ENCODE results near the gene GAN. TPM values are rescaled to one million over a fixed set of nuclear protein-coding genes. Genes with fewer than 3 reads are reported as not detected.

The GAN gene
- total RNA-seq, 1 donor from 2014 or later = 12.5 TPM

DNA sequence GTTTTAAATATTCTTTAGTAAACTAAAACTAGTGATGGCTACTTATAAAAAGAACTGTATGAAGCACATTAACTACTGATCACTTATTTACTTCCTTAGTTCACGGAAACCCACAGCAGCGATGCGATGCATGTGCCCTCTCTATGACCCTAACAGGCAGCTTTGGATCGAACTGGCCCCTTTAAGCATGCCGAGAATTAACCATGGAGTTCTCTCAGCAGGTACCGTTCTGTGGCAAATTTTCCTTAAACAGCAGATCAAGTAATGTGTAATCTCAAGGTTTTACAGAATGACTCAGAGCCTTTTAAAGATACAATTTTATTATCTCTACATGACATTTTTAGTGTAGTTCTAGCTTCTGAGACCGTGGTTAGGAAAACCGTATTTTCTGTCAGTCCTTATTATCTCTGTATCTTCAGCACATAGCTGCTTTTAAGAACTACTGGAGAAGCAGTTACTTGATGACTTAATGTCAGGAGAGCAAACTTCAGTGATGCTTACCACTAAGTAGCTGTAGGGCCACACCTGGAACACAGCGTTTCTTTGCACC, 43.0 kb downstream of the GAN start:
- no peak for DNase-seq (ENCODE audit: low read depth)

DNA sequence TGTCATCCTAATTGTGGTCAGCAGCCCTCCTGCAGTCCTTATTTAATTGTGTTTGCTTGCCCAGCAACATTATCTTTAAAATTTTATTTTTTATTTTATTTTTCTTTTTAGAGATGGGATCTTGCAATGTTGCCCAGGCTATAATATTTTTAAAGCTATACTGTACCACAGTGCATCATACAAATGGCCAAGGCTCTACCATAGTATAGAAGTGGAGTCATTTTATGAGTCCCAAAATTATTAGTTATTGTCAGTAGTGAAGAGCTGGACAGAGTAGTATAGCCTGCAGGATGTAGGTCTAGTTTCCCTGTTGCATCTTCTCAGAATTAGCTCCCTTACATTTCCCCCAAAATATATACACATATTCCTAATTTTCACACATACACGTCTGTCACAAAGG, 44.1 kb downstream of the GAN start:
- DNase-seq (ENCODE audit: low read depth) = no peak

DNA sequence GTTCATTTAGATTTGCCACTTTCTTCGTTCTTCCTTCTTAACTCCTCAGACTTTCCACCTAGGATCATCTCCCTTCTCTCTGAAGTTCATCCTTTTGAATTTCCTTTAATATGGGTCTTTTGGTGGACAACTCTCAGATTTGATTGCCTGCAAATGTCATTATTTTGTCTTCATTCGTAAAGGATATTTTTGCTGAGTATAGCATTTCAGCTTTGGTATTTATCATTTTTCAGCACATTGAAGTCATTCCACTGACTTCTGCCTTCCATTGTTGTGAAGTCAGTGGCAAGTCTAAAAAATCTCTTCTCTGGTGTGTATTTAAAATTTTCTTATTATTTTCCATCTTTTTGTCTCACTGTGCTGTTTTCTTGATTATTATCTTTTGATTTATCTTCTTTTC, 45.4 kb downstream of the GAN start:
- DNase-seq (ENCODE audit: low read depth) = no peak

DNA sequence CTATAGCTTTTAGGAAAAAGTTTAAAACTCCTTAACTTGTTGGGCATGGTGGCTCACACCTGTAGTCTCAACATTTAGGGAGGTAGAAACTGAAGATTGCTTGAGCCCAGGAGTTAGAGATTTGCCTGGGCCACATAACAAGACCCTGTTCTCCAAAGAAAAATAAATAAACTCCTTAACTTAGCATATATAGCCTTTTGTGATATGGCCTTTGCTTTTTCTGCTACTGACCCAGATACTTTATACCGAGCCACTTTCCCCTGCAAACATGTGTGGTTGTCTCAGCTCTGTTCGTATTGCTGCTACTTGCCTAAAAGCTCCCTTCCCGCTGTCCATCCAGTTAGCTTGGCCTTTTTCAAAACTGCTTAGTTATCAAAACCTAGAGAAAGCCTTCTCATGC, 51.0 kb downstream of the GAN start:
- DNase-seq (ENCODE audit: low read depth) = no peak

DNA sequence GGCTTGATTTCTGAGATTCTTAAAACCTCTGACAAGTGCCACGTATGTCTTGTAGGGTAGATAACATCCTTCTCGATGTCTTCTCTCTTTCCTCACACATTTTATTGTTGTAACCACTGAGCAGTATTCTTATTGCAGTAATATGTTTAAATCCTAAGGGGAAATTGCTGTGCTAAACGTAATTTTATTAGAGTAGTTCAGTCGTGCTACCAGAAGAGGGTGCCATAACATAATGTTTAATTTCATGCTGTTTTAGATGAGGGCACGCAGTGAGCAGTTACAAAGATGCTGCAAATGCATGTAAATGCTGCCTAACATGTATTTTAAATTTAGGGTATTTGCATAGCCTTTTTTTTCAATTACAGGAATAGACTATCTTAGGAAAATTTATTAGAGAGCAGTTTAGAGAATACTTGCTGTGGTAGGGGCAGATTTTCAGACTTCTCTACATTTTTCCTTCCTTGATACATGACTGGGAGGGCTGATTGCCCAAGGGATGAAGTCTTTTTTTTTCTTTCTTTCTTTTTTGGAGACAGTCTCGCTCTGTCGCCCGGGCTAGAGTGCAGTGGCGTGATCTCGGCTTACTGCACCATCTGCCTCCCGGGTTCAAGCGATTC, 51.7 kb downstream of the GAN start:
- DNase-seq (ENCODE audit: low read depth) = peak; percentile 50

DNA sequence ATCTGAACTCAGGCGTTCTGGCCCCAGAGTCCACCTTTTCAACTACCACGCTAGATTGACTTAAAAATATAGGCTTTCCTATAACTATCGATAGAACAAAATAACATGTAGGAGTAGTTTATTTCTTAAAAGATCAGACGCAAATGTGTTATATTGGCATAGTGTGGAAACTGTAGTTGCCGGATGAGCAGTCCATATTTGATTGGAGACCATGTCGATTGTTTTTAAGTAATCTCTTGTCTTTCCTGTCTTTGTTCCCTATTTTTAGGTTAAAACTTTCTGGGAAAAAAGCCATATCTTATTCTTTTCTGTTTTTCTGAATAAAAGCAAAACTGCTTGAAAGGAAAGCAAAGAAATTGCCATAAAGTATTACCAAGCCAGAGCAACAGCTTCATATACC, 53.1 kb downstream of the GAN start:
- DNase-seq (ENCODE audit: low read depth) = no peak

DNA sequence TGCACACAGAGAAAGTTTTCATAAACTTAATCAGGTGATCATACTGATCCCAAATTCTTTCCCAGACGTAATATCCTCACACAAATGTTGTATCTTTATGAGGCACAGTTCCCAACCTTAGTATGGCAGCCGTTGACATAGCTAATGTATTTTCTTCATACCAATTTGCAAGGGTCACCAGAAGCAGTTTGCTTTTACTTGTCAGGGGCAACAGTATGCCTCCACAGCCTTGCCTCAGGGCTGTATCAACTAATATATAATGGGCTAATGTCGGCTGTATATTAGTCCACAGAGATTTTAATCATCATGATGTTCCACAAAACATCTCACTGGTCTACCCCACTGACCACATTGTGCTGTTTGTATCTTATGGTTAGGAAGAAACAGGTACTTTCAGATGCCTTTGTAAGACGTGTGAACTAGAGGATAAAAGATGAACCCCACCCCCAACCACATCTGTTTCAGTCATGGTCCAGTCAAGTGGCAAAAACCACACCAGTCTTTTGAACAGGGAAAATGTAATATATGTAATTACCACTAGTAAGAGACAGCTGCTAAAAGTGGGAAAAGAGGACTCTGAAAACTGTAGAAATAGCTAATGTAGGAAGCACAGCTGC, 55.2 kb downstream of the GAN start:
- DNase-seq (ENCODE audit: low read depth) = no peak

DNA sequence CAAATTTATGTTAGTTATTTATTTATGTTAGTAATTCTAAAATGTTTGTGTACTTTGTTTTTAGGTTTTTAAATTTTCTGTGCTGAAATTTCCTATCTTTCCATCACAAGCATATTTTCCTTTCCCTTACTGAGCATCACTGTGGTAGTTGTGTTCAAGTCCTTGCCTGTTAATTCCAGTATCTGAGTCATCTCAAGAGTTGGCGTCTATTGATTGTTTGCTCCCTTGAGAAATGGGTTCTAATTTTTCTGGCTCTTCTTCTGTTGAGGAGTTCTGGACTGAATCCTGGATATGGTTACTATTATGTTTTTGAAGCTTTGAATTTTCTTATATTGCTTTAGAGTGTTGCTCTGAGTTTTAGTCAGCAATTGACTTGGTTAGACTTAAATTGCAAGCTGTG, 56.3 kb downstream of the GAN start:
- no peak for DNase-seq (ENCODE audit: low read depth)

DNA sequence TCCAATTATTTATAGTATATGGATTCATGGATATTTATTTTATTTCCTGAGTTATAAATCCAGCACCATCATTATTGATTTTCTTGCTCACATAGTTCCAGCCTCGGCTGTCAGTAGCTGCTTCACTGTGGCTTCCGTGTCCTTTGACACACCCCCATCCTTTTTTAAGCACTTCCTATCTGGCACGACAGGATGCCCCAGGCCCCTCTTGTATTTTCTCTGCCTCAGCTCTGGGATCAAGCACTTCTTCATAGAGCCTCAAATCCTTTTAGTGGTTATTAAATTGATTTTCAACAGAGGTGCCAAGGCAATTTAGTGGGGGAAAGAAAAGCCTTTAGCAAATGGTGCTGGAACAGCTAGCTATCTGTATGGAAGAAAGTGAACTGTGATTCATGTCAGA, 59.8 kb downstream of the GAN start:
- DNase-seq (ENCODE audit: low read depth) = no peak

DNA sequence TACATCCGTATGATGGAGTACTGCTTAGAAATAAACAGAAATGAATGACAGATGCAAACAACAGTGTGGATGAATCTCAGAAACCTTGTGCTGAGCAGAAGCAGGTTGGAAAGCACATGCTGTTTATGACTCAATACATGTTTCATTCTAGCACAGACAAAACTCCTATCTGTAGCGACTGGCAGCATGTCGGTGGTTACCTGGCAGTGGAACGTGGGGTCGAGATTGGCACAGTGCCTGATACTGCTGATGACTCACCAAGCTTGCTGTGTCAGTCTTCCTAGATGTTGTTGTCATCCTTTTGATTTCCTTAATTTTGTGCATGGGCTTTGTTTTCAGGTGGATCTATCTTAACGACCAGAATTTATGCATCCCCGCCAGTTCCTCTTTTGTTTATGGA, 62.1 kb downstream of the GAN start:
- peak; percentile 65 for DNase-seq (ENCODE audit: low read depth)

DNA sequence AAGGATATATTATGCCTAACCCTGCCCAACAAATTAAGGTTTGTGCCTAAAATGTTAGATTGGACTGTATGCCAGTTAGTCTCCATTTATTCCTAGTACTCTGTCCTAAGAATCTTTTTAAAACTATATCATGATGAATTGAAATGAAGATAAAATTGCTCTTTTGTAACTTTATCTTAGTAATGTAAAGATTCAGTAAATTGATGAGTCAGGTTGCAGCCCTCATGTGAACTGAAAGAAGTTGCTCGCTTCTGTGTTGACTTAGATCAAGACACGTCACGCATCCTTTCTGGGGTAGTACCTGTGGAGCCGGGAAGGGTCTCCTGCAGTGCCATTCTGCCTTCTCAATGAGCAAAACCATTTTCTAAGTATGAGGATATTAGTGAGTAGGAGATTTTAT, 63.3 kb downstream of the GAN start:
- no peak for DNase-seq (ENCODE audit: low read depth)

DNA sequence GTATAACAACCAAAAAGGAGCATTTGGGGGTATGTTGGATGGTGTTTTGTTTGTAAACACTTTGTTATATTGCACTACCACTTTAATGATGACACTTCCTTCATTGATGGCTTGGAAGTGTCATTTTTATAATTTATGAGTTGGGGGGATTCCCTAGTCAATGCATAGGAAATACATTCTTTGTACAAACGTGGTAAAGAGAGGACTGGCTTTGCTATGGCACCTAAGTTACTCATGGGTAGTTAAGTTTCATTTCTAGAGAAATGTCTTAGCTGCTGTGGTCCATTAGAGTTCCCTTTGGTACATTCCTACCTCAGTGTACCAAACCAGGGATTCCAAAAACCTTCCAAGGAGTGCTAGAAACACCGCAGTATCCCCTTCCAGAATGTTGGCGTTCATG, 66.2 kb downstream of the GAN start:
- DNase-seq (ENCODE audit: low read depth) = no peak

DNA sequence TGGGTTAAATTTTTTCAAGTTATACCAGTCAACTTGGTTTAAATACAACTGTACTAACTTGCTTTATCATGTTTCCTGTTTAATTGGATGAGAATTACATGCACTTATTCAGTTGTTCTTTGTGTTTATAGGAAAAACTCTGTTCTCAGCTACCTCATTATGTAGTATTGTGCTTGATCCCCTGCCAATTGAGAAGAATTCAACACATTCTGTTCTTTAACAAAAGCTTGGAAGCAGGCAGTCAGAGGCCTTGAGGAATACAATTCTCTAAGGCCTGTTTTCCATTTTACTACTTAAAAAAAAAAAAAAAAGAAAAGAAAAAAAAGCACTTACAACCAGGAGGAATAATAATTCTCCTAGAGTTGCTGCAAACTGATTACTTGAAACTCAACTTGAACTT, 69.2 kb downstream of the GAN start:
- DNase-seq (ENCODE audit: low read depth) = peak; percentile 56

DNA sequence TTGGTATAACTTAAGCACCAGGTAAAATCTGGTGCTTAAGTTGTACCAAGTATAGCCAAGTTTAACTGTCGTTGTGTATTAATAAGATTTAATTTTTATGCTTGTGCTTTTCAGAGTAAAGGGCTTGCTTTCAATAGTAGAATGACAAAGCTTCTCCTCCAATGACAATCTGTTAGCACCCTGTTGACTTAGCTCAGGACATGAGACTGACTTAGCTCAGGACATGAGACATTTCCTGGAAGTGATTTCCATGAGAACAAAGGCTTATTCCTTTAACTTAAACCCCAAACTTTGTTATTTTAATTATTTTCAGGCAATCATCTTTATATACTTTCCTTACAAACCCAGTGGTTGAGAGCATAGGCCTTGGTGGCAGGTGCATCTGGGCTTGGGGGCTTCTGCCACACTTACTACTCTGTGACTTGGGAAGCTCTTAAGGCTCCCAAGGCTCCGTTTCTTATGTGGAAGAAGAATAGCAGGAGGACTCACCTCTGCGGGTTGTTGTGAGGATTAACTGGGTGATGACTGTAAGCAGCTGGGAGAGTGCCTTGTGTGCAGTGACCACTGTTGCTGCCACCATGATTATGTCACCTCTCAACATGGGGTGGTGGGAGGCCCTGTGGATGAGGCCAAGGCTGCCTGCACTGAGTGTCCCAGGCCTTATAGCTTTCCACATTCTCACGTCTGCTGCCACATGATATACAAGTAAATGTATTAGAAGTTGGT, 70.4 kb downstream of the GAN start:
- no peak for DNase-seq (ENCODE audit: low read depth)

DNA sequence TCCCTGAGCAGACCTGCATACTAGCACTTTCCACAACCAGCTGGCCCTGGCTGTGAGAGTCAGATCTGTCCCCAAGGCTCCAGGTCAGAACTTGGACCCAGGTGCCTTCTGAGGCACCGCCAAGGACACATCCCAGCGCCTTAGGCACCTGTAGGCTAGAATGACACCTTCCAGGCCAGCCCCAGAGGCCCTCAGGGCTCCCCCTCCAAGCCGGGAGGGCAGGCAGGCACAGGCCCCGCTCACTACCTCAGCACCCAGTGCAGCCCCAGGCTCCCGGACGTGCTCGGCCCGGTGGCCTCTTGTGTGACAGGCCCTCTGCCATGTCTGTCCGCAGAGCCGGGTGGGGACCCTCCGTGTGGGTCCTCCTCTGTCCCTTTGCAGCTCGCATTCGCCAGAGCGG, 73.6 kb downstream of the GAN start:
- DNase-seq (ENCODE audit: low read depth) = no peak

DNA sequence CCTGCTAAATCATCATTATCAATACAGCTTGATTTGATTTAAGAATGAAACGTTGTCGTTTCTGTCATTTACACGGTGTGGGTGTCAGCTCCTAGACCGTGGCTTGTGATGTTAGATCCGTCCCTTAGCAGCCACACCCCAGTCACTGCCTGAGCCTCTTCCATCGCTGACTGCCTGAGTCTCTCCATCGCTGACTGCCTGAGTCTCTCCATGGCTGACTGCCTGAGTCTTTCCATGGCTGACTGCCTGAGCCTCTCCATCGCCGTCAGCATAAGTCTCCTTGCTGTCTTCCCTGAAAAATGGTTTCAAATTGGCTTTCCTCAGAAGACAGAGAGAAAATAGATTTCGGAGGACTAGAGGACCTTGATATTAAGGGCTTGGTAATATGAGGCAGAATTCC, 76.1 kb downstream of the GAN start:
- DNase-seq (ENCODE audit: low read depth) = no peak

DNA sequence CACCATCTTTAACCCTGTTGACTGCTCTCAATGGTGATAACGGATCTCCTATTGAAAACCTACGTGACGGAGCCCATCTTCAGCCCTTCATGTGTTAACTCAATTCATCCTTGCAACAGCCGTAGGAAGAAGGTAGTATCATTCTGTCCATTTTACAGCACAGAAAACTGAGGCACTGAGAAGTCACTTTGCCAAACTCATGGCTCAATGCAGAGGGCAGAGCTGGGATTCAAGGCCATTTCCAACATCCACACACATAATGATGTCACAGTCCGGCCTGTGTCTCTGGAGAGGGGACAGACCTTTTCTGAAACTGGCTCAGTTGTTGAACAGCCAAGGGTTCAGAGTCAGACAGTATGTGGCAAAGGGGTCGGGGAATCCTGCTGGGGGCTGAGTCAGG, 77.2 kb downstream of the GAN start:
- no peak for DNase-seq (ENCODE audit: low read depth)

DNA sequence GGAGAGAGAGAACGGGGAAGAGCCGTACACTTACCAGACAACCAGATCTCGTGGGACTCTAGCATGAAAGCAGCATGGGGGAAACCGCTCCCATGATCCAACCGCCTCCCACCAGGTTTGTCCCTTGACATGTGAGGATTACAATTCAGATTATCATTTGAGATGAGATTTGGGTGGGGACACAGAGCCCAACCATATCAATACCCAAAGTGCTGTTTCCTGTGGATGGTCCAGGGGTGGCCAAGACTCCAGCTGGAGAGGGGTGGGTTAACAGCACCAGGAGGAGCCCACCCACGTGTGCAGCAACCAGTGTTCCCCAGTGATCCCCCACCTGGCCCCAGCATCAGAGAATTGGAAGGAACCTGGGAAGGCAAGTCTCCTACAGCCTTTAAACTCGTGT, 79.7 kb downstream of the GAN start:
- no peak for DNase-seq (ENCODE audit: low read depth)

DNA sequence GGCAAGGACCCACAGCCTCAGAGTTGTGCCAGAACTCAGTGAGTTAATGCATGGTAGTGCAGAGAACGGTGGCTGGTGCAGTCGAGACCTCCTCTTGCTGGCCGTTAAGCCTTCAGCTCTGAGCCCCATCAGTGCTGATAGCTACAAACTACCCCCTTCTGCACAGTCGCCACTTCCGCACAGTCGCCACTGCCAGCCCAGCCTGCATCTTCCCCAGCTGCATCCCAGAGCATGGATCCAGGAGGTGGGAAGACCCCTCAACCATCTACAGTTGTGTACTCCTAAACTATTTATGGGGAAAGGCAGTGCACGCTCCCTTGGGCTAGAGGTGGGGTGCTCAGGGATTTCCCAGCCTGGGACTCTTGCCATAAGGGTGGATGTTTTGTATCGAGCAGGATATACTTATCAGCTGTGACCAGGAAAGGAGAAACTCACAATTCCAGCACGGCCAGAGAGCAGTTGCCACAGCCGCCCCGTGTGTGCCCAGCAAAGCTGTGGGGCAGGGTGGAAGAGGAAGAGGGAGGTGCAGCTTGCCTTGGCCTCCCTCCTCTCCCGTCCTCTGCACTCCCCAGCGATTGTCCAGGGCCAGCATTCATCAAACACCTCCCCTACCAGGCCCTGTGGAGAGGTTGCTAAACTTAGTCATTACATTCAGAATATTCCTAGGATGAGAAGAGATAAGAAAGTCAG, 80.3 kb downstream of the GAN start:
- no peak for DNase-seq (ENCODE audit: low read depth)

DNA sequence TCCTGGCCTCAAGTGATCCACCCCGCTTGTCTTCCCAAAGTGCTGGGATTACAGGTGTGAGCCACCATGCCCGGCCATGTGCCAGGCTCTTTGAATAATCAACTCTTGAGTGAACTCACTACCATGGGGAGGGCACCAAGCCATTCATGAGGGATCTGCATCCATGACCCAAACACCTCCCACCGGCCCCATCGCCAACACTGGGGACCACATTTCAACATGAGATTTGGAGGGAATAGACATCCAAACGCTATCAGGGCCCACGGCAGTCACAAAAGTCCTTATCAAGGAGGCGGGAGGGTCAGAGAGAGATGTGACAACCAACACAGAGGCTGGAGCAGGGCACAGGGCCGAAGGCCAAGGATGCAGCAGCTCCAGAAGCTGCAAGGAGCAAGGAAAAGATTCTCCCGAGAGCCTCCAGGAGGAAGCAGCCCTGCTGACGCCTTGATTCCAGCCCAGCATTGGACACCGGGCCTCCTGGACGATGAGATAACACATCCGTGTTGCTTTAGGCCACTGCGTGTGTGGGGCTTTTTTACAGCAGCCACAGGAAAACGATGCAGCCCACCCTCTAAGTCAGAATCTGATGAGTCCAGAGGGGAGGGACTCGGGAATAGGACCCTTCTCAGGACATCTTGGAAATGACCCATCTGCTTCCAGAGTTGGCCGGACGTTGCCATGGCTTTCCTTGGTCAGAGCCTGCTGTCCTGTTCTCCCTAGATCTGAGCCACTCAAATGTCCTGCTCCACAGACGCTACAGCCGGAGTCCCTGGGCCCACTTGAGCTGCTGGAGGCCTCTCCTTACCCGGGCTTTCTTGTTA, 82.5 kb downstream of the GAN start:
- no peak for DNase-seq (ENCODE audit: low read depth)

DNA sequence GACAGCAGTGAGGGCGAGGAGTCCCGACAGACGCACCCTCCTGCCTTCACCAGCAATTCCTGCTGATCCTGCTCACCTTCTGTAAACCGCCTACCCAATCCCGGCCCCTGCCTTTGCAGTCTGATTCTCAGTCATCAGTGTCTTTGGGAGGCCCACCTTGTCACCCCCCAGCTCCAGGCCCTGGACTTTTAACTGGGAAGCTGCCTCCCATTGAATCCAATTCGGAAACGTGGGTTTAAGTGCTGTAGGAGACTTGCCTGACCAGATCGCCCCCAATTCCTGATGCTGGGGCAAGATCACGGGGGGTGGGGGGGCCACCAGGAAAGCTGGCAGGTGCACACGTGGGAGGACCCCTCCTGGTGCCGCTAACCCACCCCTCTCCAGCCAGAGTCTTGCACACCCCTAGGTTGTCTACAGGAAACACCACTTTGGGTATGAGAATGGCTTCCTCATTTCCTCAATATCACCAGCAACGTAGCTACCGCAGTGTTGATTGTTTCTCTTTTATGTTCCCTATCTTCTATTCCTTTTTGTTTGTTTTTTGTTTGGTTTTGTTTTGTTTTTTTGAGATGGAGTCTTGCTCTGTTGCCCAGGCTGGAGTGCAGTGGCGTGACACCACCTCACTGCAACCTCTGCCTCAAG, 83.2 kb downstream of the GAN start:
- no peak for DNase-seq (ENCODE audit: low read depth)

Measured in renal cortical epithelial cell (primary cell).